Measurements from ENCODE around the gene EFHC2.

EFHC2 gene

DNA sequence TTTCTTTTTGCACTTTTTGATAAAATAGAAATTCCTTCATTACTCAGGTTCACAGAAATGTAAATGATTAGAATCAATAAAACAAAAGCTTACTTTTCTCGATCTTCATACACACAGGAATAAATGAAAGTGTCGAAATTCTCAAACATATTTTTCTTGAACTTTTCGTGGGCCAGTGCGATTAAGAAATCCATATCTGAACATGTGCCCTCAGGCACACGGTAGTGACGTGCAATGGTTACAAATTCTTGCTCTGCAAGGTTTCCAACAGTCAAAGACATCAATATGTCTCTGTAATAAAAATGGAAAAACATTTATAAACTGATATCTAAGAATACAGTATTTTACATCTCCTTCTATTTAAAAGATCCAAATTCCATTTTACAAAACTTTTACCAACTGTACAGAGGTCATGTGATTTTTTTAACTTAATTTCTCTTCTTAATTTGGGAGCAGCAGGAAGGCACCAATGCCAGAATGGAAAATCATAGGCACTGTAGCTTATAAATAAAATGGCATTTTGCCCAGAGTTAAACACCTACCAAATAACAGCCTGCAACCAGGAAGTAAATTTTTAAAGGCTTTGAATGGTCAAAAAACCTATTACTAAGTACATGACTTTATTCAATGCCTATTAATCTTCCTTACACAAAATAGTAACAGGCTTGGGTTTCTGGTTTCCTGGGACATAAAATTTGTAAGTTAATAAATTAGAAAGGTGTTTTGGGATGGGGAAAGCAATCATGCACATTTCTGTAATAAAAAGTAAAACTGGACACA is 165.0 kb downstream of the EFHC2 start:
- Histone ChIP-seq H3K36me3 (ENCODE audit: insufficient read depth, low read length) (no peaks in the 10 kb centered on the region; the same call in 1 of the 2 replicates), H3K9me3 (ENCODE audit: control insufficient read depth, insufficient read depth, low read length) (no peaks in the 10 kb centered on the region), H3K9ac (ENCODE audit: low read depth, low read length) (no peak overlapping the region), H3K4me1 (ENCODE audit: insufficient read depth, low read length) (no peaks in the 10 kb centered on the region)

- H3K9me3 ChIP-seq (ENCODE audit: control insufficient read depth, insufficient read depth, low read length): no peaks in the 10 kb centered on the region
- no peak overlapping the region for H3K9ac ChIP-seq (ENCODE audit: low read depth, low read length)
- no peaks in the 10 kb centered on the region; the same call in 1 of the 2 replicates for H3K36me3 ChIP-seq (ENCODE audit: insufficient read depth, low read length)
- H3K4me1 ChIP-seq (ENCODE audit: insufficient read depth, low read length): no peaks in the 10 kb centered on the region
Observed at GRCh38 chrX:44175455-44175854, 168.0 kb downstream of the EFHC2 start.

DNA sequence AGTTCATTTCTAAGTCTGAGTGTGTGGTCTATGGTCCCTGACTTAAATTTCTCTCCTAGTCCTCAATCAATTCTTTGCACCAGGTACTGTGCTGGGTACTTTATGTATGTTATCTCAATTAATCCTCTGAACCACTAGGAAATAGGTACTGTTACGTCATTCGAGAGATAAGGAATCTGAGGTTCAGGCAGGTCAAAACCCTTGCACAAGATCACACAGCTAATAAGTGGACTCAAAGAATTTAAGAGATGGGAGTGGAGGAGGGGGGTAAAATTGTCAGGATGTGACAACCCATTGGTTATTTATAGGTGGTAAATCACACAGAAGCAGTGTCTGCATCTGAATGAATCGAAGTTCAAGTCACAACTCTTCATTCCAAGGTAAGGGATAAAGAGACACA is 169.4 kb downstream of the EFHC2 start:
- Histone ChIP-seq H3K36me3 (ENCODE audit: insufficient read depth, low read length) (no peaks in the 10 kb centered on the region), H3K4me1 (ENCODE audit: insufficient read depth, low read length) (no peaks in the 10 kb centered on the region), H3K9me3 (ENCODE audit: control insufficient read depth, insufficient read depth, low read length) (no peaks in the 10 kb centered on the region), H3K9ac (ENCODE audit: low read depth, low read length) (no peak overlapping the region)

DNA sequence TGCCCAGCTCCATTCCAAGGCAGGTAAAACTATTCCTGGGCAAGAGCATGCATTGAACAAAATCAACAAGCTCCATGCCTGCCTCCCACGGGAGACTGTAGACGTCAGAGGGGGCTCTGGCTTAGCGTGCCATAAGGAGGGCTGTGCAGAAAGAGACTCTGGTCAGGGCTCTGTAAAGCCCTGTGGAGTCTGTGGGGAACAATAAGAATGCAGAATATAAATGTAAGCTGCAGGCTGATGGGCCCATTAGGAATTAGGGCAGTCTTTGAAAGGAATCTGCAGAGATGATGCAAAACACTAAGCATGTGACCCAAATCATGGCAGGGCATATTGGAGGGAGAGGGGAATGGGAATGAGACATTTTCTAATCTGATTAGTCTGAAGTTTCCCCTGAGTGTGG is 170.3 kb downstream of the EFHC2 start:
- H3K4me1 ChIP-seq (ENCODE audit: insufficient read depth, low read length): no peaks in the 10 kb centered on the region

DNA sequence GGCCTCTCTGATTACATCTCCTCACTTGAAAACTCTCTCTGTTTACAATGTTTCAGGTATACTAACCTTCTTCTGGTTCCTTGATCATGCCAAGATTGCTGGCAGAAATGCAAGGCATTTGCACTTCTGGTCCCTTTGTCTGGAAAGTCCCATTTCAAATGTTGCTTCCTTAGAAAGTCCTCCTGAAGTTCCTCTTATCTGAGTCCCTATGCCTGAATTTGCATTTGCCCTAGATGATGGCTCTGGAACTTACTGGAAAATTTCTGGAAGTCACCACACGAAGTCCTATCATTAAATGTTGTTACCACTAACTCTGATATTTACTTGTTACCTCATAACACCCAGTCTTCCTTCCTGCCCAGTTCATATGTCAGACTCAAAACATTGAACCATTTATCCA is 176.4 kb downstream of the EFHC2 start:
- H3K4me1 ChIP-seq (ENCODE audit: insufficient read depth, low read length): no peaks in the 10 kb centered on the region
- no peaks in the 10 kb centered on the region for H3K9me3 ChIP-seq (ENCODE audit: control insufficient read depth, insufficient read depth, low read length)
- no peak overlapping the region for H3K9ac ChIP-seq (ENCODE audit: low read depth, low read length)
- H3K36me3 ChIP-seq (ENCODE audit: insufficient read depth, low read length): no peaks in the 10 kb centered on the region

More for the DNA sequence above, 170.3 kb downstream of the EFHC2 start:
- H3K9ac ChIP-seq (ENCODE audit: low read depth, low read length): no peak overlapping the region
- H3K36me3 ChIP-seq (ENCODE audit: insufficient read depth, low read length): no peaks in the 10 kb centered on the region
- H3K9me3 ChIP-seq (ENCODE audit: control insufficient read depth, insufficient read depth, low read length): no peaks in the 10 kb centered on the region

DNA sequence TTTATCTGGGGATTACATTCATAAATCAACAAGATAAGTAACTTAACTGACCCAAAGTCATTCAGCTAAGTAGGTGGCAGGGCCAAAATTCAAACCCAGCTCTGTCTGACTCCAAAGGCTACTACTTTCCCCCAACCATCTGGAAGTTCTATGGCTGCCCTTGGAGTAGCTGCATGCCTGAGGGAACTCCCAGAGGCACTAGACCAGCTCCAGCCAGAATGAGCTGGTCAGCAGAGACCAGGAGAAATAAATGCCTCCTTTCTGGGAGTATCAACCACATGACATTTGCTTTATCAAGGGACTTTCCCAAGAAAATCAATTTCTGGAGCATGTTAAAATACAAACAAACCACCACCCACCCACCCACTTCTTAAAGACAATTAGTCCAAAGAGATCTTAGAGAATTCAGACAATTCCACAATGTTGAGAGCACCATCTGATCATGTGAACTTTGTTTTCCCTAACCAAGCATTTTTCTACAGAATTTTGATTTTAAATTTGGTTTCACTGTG is 180.5 kb downstream of the EFHC2 start:
- Histone ChIP-seq H3K36me3 (ENCODE audit: insufficient read depth, low read length) (no peaks in the 10 kb centered on the region), H3K9me3 (ENCODE audit: control insufficient read depth, insufficient read depth, low read length) (no peaks in the 10 kb centered on the region), H3K9ac (ENCODE audit: low read depth, low read length) (no peak overlapping the region), H3K4me1 (ENCODE audit: insufficient read depth, low read length) (no peaks in the 10 kb centered on the region)

DNA sequence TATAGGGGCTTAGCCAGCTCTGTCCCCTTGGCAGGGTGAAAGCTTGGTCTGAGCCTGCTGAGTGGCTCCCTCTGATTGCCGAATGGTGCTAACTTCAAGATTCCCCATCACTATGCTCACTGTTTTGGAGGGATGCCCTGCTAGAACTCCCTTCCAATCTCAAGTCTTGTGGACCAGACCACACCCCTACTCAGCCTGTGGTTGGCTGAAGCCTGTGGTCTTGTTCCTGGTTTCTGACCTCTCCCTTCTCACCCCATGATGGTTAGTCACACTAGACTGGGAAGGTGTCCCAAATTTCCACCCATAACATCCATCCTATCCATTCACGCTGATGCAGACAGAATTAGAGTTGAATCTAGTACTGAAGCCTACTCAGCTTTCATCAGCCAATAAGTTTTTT is 185.6 kb downstream of the EFHC2 start:
- Histone ChIP-seq H3K9me3 (ENCODE audit: control insufficient read depth, insufficient read depth, low read length) (no peaks in the 10 kb centered on the region), H3K4me1 (ENCODE audit: insufficient read depth, low read length) (no peaks in the 10 kb centered on the region), H3K36me3 (ENCODE audit: insufficient read depth, low read length) (no peaks in the 10 kb centered on the region), H3K9ac (ENCODE audit: low read depth, low read length) (no peak overlapping the region)

GRCh38 chrX:44157283-44157682 is 186.2 kb downstream of the EFHC2 start:
- H3K4me1 ChIP-seq (ENCODE audit: insufficient read depth, low read length): no peaks in the 10 kb centered on the region
- H3K9me3 ChIP-seq (ENCODE audit: control insufficient read depth, insufficient read depth, low read length): no peaks in the 10 kb centered on the region
- H3K9ac ChIP-seq (ENCODE audit: low read depth, low read length): no peak overlapping the region
- no peaks in the 10 kb centered on the region for H3K36me3 ChIP-seq (ENCODE audit: insufficient read depth, low read length)

- H3K36me3 ChIP-seq (ENCODE audit: insufficient read depth, low read length): no peaks in the 10 kb centered on the region
- H3K9ac ChIP-seq (ENCODE audit: low read depth, low read length): no peak overlapping the region
- H3K4me1 ChIP-seq (ENCODE audit: insufficient read depth, low read length): no peaks in the 10 kb centered on the region
- no peaks in the 10 kb centered on the region for H3K9me3 ChIP-seq (ENCODE audit: control insufficient read depth, insufficient read depth, low read length)
Observed at GRCh38 chrX:44156726-44157125, 186.7 kb downstream of the EFHC2 start.

DNA sequence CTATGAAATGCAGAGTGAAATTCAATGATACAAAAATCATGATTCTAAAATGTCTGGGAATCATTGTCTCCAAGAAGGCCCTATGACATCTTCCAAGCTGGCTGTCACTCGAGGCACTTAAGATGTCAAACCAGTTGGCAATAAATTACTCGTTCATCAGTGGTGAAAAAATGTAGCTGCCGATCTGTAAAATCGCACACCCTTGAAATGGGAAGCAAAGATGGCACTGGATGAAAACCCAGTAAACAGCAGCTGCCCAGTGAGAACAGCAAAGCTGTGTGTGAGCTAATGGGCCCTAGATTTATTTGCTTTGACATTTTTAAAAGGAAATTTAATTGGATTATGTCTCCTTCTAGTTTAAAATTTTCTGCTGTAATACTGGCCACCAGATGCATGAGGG is 188.3 kb downstream of the EFHC2 start:
- H3K9ac ChIP-seq (ENCODE audit: low read depth, low read length): no peak overlapping the region
- H3K9me3 ChIP-seq (ENCODE audit: control insufficient read depth, insufficient read depth, low read length): no peaks in the 10 kb centered on the region

DNA sequence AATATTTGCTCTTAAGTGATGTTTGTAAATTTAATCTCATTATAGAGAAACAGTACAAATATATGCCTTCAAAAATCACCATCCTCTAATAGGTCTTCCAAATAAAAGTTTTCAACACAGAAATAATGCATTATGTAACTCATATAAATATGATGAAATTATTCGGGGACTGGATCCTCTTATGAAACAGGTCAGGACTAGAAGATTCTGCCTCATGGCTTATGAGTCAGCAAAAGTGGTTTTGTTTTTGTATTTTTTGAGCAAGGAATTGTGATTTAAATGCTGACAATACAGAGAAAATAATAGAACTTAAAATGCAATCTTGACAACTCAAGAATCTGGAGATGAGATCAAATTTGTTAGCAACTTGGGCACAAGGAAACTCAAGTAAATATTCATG is 190.6 kb downstream of the EFHC2 start:
- Histone ChIP-seq H3K4me1 (ENCODE audit: insufficient read depth, low read length) (no peaks in the 10 kb centered on the region), H3K36me3 (ENCODE audit: insufficient read depth, low read length) (no peaks in the 10 kb centered on the region), H3K9me3 (ENCODE audit: control insufficient read depth, insufficient read depth, low read length) (no peaks in the 10 kb centered on the region), H3K9ac (ENCODE audit: low read depth, low read length) (no peak overlapping the region)

More for the DNA sequence above, 188.3 kb downstream of the EFHC2 start:
- Histone ChIP-seq H3K4me1 (ENCODE audit: insufficient read depth, low read length) (no peaks in the 10 kb centered on the region), H3K36me3 (ENCODE audit: insufficient read depth, low read length) (no peaks in the 10 kb centered on the region)

GRCh38 chrX:44147130-44147529 is 196.3 kb downstream of the EFHC2 start:
- no peak overlapping the region for H3K9ac ChIP-seq (ENCODE audit: low read depth, low read length)
- H3K4me1 ChIP-seq (ENCODE audit: insufficient read depth, low read length): peaks cover 21% of the 10 kb centered on the region
- H3K9me3 ChIP-seq (ENCODE audit: control insufficient read depth, insufficient read depth, low read length): no peaks in the 10 kb centered on the region
- H3K36me3 ChIP-seq (ENCODE audit: insufficient read depth, low read length): no peaks in the 10 kb centered on the region

- no peaks in the 10 kb centered on the region for H3K36me3 ChIP-seq (ENCODE audit: insufficient read depth, low read length)
- no peak overlapping the region for H3K9ac ChIP-seq (ENCODE audit: low read depth, low read length)
- H3K9me3 ChIP-seq (ENCODE audit: control insufficient read depth, insufficient read depth, low read length): no peaks in the 10 kb centered on the region
- peaks cover 21% of the 10 kb centered on the region for H3K4me1 ChIP-seq (ENCODE audit: insufficient read depth, low read length)
Observed at GRCh38 chrX:44144177-44144945, 199.1 kb downstream of the EFHC2 start.

DNA sequence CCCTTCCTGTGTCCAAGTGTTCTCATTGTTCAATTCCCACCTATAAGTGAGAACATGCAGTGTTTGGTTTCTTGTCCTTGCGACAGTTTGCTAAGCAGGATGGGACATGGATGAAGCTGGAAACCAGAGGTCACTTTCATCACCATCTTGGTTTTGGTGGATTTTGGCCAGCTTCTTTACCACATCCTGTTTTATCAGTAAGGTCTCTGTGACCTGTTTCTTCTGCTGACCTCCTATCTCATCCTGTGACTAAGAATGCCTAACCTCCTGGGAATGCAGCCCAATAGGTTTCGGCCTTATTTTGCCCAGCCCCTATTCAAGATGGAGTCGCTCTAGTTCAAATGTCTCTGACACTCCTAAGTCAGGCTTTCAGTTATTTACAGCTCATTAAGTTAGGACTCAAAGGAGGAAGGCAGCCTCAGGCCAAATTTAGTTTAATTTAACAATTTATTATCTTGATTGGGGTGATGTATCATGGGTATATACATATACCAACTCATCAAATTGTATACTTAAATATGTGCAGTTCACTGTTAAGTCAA is 200.3 kb downstream of the EFHC2 start:
- peaks cover 21% of the 10 kb centered on the region for H3K4me1 ChIP-seq (ENCODE audit: insufficient read depth, low read length)
- H3K9ac ChIP-seq (ENCODE audit: low read depth, low read length): no peak overlapping the region
- no peaks in the 10 kb centered on the region; the same call in 1 of the 2 replicates for H3K9me3 ChIP-seq (ENCODE audit: control insufficient read depth, insufficient read depth, low read length)
- H3K36me3 ChIP-seq (ENCODE audit: insufficient read depth, low read length): no peaks in the 10 kb centered on the region

Data from ES-I3 (cell line).